Testis (tissue), 2 donors: ENCODE results near the gene C5orf15.

ENCODE experiments used
- POLR2A ChIP-seq: fragments of 450-650 bp; IDR thresholded peaks from one replicate; pipeline ENCODE4 v1.6.1; 2017; ENCODE audit warnings: antibody characterized with exemption, mild to moderate bottlenecking, moderate library complexity
- TF ChIP-seq, protein P1 (sequence below), 3 experiments: fragments of 450-650 bp in 2 of 3; fragments of 200-600 bp in 1 of 3; sonication (generic) in 1 of 3; IDR thresholded peaks; one replicate each; pipeline ENCODE4 v1.5.1; 2016 to 2019; ENCODE audit warnings: antibody characterized with exemption in 3 of 3, mild to moderate bottlenecking in 2 of 3, moderate library complexity in 1 of 3

- TF ChIP-seq, protein P1, sequence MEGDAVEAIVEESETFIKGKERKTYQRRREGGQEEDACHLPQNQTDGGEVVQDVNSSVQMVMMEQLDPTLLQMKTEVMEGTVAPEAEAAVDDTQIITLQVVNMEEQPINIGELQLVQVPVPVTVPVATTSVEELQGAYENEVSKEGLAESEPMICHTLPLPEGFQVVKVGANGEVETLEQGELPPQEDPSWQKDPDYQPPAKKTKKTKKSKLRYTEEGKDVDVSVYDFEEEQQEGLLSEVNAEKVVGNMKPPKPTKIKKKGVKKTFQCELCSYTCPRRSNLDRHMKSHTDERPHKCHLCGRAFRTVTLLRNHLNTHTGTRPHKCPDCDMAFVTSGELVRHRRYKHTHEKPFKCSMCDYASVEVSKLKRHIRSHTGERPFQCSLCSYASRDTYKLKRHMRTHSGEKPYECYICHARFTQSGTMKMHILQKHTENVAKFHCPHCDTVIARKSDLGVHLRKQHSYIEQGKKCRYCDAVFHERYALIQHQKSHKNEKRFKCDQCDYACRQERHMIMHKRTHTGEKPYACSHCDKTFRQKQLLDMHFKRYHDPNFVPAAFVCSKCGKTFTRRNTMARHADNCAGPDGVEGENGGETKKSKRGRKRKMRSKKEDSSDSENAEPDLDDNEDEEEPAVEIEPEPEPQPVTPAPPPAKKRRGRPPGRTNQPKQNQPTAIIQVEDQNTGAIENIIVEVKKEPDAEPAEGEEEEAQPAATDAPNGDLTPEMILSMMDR (IDR thresholded peaks at IDR 0.05): no peak
- no peak for TF ChIP-seq POLR2A
Measured at GRCh38 chr5:133994990-133995333, 26.5 kb upstream of the C5orf15 start.
